Measurements from ENCODE around the gene HSPA12A.
A peak's percentile ranks its signal among the peaks of the same experiment; 100 is the strongest.

Gene HSPA12A

GRCh38 chr10:116765648-116766081, 23.3 kb upstream of the HSPA12A start:
- peak in 1 of 2 donors; percentile 18 for DNase-seq
- Histone ChIP-seq H3K18ac (ENCODE audit: low read length) (no peak overlapping the region), H2BK5ac (ENCODE audit: low read depth, low read length, poor library complexity) (no peak overlapping the region), H4K12ac (ENCODE audit: low read depth, low read length) (no peak overlapping the region), H2BK12ac (ENCODE audit: low read length) (no peak overlapping the region), H3K23ac (ENCODE audit: low read length) (no peak overlapping the region), H3K14ac (ENCODE audit: low read length) (no peak overlapping the region), H4K91ac (ENCODE audit: low read depth, low read length) (no peak overlapping the region), H2AFZ (ENCODE audit: insufficient read depth, low read length, poor library complexity) (no peak overlapping the region), H3K9ac (ENCODE audit: low read length) (no peak overlapping the region), H4K8ac (ENCODE audit: low read depth, low read length) (no peak overlapping the region), H3K79me1 (ENCODE audit: low read length) (no peaks in the 10 kb centered on the region), H3K9me3 (ENCODE audit: insufficient read depth, low read depth, low read length) (no peaks in the 10 kb centered on the region), H3K4me1 (ENCODE audit: control insufficient read depth in 1 of 2, insufficient read depth in 2 of 2, low read length in 2 of 2) (peaks cover 0 to 2% of the 10 kb centered on the region in 2 experiments), H3K27ac (ENCODE audit: low read depth, low read length) (no peak overlapping the region), H2BK120ac (ENCODE audit: insufficient read depth, low read length, poor library complexity) (no peak overlapping the region), H3K4me3 (ENCODE audit: low read depth, low read length) (no peak overlapping the region), H3K36me3 (ENCODE audit: control insufficient read depth in 1 of 2, insufficient read depth in 2 of 2, low read length in 2 of 2) (no peaks in the 10 kb centered on the region), H3K4ac (ENCODE audit: low read depth, low read length) (no peak overlapping the region), H3K4me2 (ENCODE audit: low read length) (no peak overlapping the region), H3K27me3 (ENCODE audit: insufficient read depth, low read length) (no peaks in the 10 kb centered on the region), H3K79me2 (ENCODE audit: control insufficient read depth, insufficient read depth, low read length, poor library complexity) (no peaks in the 10 kb centered on the region), H2AK5ac (ENCODE audit: low read length) (no peak overlapping the region)
- no CpG with 5 or more reads among the region's 10 CpGs for WGBS (ENCODE audit: extremely low coverage, insufficient coverage, insufficient read length)

- Histone ChIP-seq H2AFZ (ENCODE audit: insufficient read depth, low read length, poor library complexity) (no peak overlapping the region), H3K4ac (ENCODE audit: low read depth, low read length) (no peak overlapping the region), H4K8ac (ENCODE audit: low read depth, low read length) (no peak overlapping the region), H3K23ac (ENCODE audit: low read length) (no peak overlapping the region), H3K79me2 (ENCODE audit: control insufficient read depth, insufficient read depth, low read length, poor library complexity) (no peaks in the 10 kb centered on the region), H2AK5ac (ENCODE audit: low read length) (no peak overlapping the region), H3K9me3 (ENCODE audit: insufficient read depth, low read depth, low read length) (no peaks in the 10 kb centered on the region), H3K4me2 (ENCODE audit: low read length) (no peak overlapping the region), H3K36me3 (ENCODE audit: control insufficient read depth in 1 of 2, insufficient read depth in 2 of 2, low read length in 2 of 2) (no peaks in the 10 kb centered on the region), H3K9ac (ENCODE audit: low read length) (no peak overlapping the region), H3K4me1 (ENCODE audit: control insufficient read depth in 1 of 2, insufficient read depth in 2 of 2, low read length in 2 of 2) (no peaks in the 10 kb centered on the region), H2BK5ac (ENCODE audit: low read depth, low read length, poor library complexity) (no peak overlapping the region), H3K18ac (ENCODE audit: low read length) (no peak overlapping the region), H3K27me3 (ENCODE audit: insufficient read depth, low read length) (no peaks in the 10 kb centered on the region), H4K12ac (ENCODE audit: low read depth, low read length) (no peak overlapping the region), H3K4me3 (ENCODE audit: low read depth, low read length) (no peak overlapping the region), H2BK12ac (ENCODE audit: low read length) (no peak overlapping the region), H4K91ac (ENCODE audit: low read depth, low read length) (no peak overlapping the region), H3K27ac (ENCODE audit: low read depth, low read length) (no peak overlapping the region), H2BK120ac (ENCODE audit: insufficient read depth, low read length, poor library complexity) (no peak overlapping the region), H3K79me1 (ENCODE audit: low read length) (no peaks in the 10 kb centered on the region), H3K14ac (ENCODE audit: low read length) (no peak overlapping the region)
- DNase-seq: no peak
These were observed 22.6 kb upstream of the HSPA12A start for GRCh38 chr10:116764979-116765378.

- H2BK5ac ChIP-seq (ENCODE audit: low read depth, low read length, poor library complexity): no peak overlapping the region
- no peak overlapping the region for H3K4me3 ChIP-seq (ENCODE audit: low read depth, low read length)
- H4K8ac ChIP-seq (ENCODE audit: low read depth, low read length): no peak overlapping the region
- no peak overlapping the region for H3K23ac ChIP-seq (ENCODE audit: low read length)
- H3K4me1 ChIP-seq (ENCODE audit: control insufficient read depth in 1 of 2, insufficient read depth in 2 of 2, low read length in 2 of 2): no peaks in the 10 kb centered on the region
- H3K9ac ChIP-seq (ENCODE audit: low read length): no peak overlapping the region
- H3K36me3 ChIP-seq (ENCODE audit: control insufficient read depth in 1 of 2, insufficient read depth in 2 of 2, low read length in 2 of 2): no peaks in the 10 kb centered on the region
- no peak overlapping the region for H2AFZ ChIP-seq (ENCODE audit: insufficient read depth, low read length, poor library complexity)
- no CpG with 5 or more reads among the region's 2 CpGs for WGBS (ENCODE audit: extremely low coverage, insufficient coverage, insufficient read length)
- H3K27me3 ChIP-seq (ENCODE audit: insufficient read depth, low read length): no peaks in the 10 kb centered on the region
- no peaks in the 10 kb centered on the region for H3K9me3 ChIP-seq (ENCODE audit: insufficient read depth, low read depth, low read length)
- H3K79me2 ChIP-seq (ENCODE audit: control insufficient read depth, insufficient read depth, low read length, poor library complexity): no peaks in the 10 kb centered on the region
- H2BK12ac ChIP-seq (ENCODE audit: low read length): no peak overlapping the region
- no peak overlapping the region for H3K27ac ChIP-seq (ENCODE audit: low read depth, low read length)
- no peak overlapping the region for H3K18ac ChIP-seq (ENCODE audit: low read length)
- H2BK120ac ChIP-seq (ENCODE audit: insufficient read depth, low read length, poor library complexity): no peak overlapping the region
- no peak overlapping the region for H3K4me2 ChIP-seq (ENCODE audit: low read length)
- H4K91ac ChIP-seq (ENCODE audit: low read depth, low read length): no peak overlapping the region
- DNase-seq: no peak
- no peak overlapping the region for H3K14ac ChIP-seq (ENCODE audit: low read length)
- no peaks in the 10 kb centered on the region for H3K79me1 ChIP-seq (ENCODE audit: low read length)
- H4K12ac ChIP-seq (ENCODE audit: low read depth, low read length): no peak overlapping the region
- no peak overlapping the region for H3K4ac ChIP-seq (ENCODE audit: low read depth, low read length)
- no peak overlapping the region for H2AK5ac ChIP-seq (ENCODE audit: low read length)
These were observed 21.1 kb upstream of the HSPA12A start for GRCh38 chr10:116763440-116763839.

- Histone ChIP-seq H2BK12ac (ENCODE audit: low read length) (no peak overlapping the region), H3K27ac (ENCODE audit: low read depth, low read length) (no peak overlapping the region), H3K9me3 (ENCODE audit: insufficient read depth, low read depth, low read length) (no peaks in the 10 kb centered on the region), H3K27me3 (ENCODE audit: insufficient read depth, low read length) (no peaks in the 10 kb centered on the region), H4K91ac (ENCODE audit: low read depth, low read length) (no peak overlapping the region), H2AK5ac (ENCODE audit: low read length) (no peak overlapping the region), H3K79me1 (ENCODE audit: low read length) (no peaks in the 10 kb centered on the region), H3K4me3 (ENCODE audit: low read depth, low read length) (no peak overlapping the region), H3K4me1 (ENCODE audit: control insufficient read depth in 1 of 2, insufficient read depth in 2 of 2, low read length in 2 of 2) (no peaks in the 10 kb centered on the region), H3K9ac (ENCODE audit: low read length) (no peak overlapping the region), H3K4ac (ENCODE audit: low read depth, low read length) (no peak overlapping the region), H3K23ac (ENCODE audit: low read length) (no peak overlapping the region), H4K12ac (ENCODE audit: low read depth, low read length) (no peak overlapping the region), H3K79me2 (ENCODE audit: control insufficient read depth, insufficient read depth, low read length, poor library complexity) (no peaks in the 10 kb centered on the region), H3K36me3 (ENCODE audit: control insufficient read depth in 1 of 2, insufficient read depth in 2 of 2, low read length in 2 of 2) (no peaks in the 10 kb centered on the region), H4K8ac (ENCODE audit: low read depth, low read length) (no peak overlapping the region), H3K14ac (ENCODE audit: low read length) (no peak overlapping the region), H2BK120ac (ENCODE audit: insufficient read depth, low read length, poor library complexity) (no peak overlapping the region), H2BK5ac (ENCODE audit: low read depth, low read length, poor library complexity) (no peak overlapping the region), H2AFZ (ENCODE audit: insufficient read depth, low read length, poor library complexity) (no peak overlapping the region), H3K18ac (ENCODE audit: low read length) (no peak overlapping the region), H3K4me2 (ENCODE audit: low read length) (no peak overlapping the region)
- no peak for DNase-seq
- no CpG with 5 or more reads among the region's 5 CpGs for WGBS (ENCODE audit: extremely low coverage, insufficient coverage, insufficient read length)
These were observed 19.5 kb upstream of the HSPA12A start for GRCh38 chr10:116761883-116762282.
